Esophagus muscularis mucosa (tissue), 4 donors: ENCODE measurements around the gene NALCN.

ENCODE experiments used
- EP300 ChIP-seq: sonication (generic); formaldehyde crosslinking; IDR thresholded peaks from one replicate; pipeline ENCODE4 v1.6.1; 2017; ENCODE audit warnings: antibody characterized with exemption
- POLR2A ChIP-seq: fragments of 450-650 bp; IDR thresholded peaks from one replicate; pipeline ENCODE4 v1.6.1; 2017; ENCODE audit warnings: antibody characterized with exemption, moderate library complexity, mild to moderate bottlenecking, low read depth
- POLR2AphosphoS5 ChIP-seq, 2 donors: sonication (generic); formaldehyde crosslinking; IDR thresholded peaks; one replicate each; pipeline ENCODE4 v1.6.1; 2017; ENCODE audit warnings: antibody characterized with exemption in 2 of 2
- TF ChIP-seq, protein P1 (sequence below), 3 experiments: fragments of 200-600 bp in 2 of 3; fragments of 450-650 bp in 1 of 3; sonication (generic) in 2 of 3; IDR thresholded peaks; one replicate each; pipeline ENCODE4 v1.5.1; 2017 to 2019; ENCODE audit warnings: antibody characterized with exemption in 3 of 3, mild to moderate bottlenecking in 2 of 3, moderate library complexity in 1 of 3

GRCh38 chr13:101092985-101093384, 323.3 kb downstream of the NALCN start:
- TF ChIP-seq POLR2A (no peak), POLR2AphosphoS5 (IDR thresholded peaks at IDR 0.05) (no peak), EP300 (no peak)
- TF ChIP-seq, protein P1, sequence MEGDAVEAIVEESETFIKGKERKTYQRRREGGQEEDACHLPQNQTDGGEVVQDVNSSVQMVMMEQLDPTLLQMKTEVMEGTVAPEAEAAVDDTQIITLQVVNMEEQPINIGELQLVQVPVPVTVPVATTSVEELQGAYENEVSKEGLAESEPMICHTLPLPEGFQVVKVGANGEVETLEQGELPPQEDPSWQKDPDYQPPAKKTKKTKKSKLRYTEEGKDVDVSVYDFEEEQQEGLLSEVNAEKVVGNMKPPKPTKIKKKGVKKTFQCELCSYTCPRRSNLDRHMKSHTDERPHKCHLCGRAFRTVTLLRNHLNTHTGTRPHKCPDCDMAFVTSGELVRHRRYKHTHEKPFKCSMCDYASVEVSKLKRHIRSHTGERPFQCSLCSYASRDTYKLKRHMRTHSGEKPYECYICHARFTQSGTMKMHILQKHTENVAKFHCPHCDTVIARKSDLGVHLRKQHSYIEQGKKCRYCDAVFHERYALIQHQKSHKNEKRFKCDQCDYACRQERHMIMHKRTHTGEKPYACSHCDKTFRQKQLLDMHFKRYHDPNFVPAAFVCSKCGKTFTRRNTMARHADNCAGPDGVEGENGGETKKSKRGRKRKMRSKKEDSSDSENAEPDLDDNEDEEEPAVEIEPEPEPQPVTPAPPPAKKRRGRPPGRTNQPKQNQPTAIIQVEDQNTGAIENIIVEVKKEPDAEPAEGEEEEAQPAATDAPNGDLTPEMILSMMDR (IDR thresholded peaks at IDR 0.05) = no peak
